ENCODE measurements around the gene DNMT3L. TPM values are rescaled to one million over a fixed set of nuclear protein-coding genes. Genes with fewer than 3 reads are reported as not detected.
A peak's percentile ranks its signal among the peaks of the same experiment; 100 is the strongest.
"Not testable (repeated sequence)": the region's sequence is repeated elsewhere in the genome, so short reads cannot be mapped to it uniquely, and the experiment has no call there.

The DNMT3L gene
- total and polyA plus RNA-seq, 4 experiments from 2014 or later, result not detected

DNA sequence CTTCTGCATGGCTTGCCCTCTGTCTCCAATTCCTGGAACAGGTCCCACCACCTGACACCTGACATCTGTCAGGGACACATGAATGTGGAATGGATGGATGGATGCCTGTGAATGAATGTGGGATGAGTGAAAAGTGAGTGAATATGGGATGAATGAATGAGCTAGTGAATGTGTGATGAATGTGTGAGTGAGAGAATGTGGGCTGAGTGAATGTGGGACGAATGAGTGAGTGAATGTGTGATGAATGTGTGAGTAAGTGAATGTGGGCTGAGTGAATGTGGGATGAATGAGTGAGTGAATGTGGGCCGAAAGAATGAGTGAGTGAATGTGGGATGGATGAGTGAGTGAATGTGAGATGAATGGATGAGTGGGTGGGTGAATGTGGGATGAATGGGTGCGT, 50.1 kb downstream of the DNMT3L start:
- H3K27ac Mint-ChIP-seq; DNase-seq; H3K4me3 Mint-ChIP-seq; H3K9me3 Mint-ChIP-seq; H3K27me3 ChIP-seq (ENCODE audit: insufficient read depth, low read length); POLR2A ChIA-PET (ENCODE audit: partially characterized antibody); H3K4me1 ChIP-seq (ENCODE audit: insufficient read depth, low read length); H3K27me3 Mint-ChIP-seq; H3K4me1 Mint-ChIP-seq; intact Hi-C loops (cut with micrococcal nuclease); CTCF ChIA-PET (ENCODE audit: partially characterized antibody); H3K4me3 ChIP-seq (ENCODE audit: low read length in 2 of 2); H3K36me3 ChIP-seq (ENCODE audit: insufficient read depth, low read length); H3K36me3 Mint-ChIP-seq; H3K9me3 ChIP-seq (ENCODE audit: control insufficient read depth in 1 of 2, low read length in 2 of 2); H3K27ac ChIP-seq (ENCODE audit: low read depth, low read length): not testable (repeated sequence)

- H3K4me1 ChIP-seq (ENCODE audit: insufficient read depth, low read length); H3K36me3 ChIP-seq (ENCODE audit: insufficient read depth, low read length); H3K27me3 Mint-ChIP-seq; H3K4me3 Mint-ChIP-seq; H3K27ac ChIP-seq (ENCODE audit: low read depth, low read length); CTCF ChIA-PET (ENCODE audit: partially characterized antibody); H3K27me3 ChIP-seq (ENCODE audit: insufficient read depth, low read length); H3K36me3 Mint-ChIP-seq; H3K4me3 ChIP-seq (ENCODE audit: low read length in 2 of 2); H3K9me3 Mint-ChIP-seq; H3K9me3 ChIP-seq (ENCODE audit: control insufficient read depth in 1 of 2, low read length in 2 of 2); DNase-seq; POLR2A ChIA-PET (ENCODE audit: partially characterized antibody); H3K4me1 Mint-ChIP-seq; intact Hi-C loops (cut with micrococcal nuclease); H3K27ac Mint-ChIP-seq: not testable (repeated sequence)
These were observed 53.6 kb downstream of the DNMT3L start for GRCh38 chr21:44207860-44208646.

GRCh38 chr21:44206698-44207676, 54.7 kb downstream of the DNMT3L start:
- H3K27ac ChIP-seq (ENCODE audit: low read depth, low read length); H3K4me3 ChIP-seq (ENCODE audit: low read length in 2 of 2); POLR2A ChIA-PET (ENCODE audit: partially characterized antibody); H3K9me3 ChIP-seq (ENCODE audit: control insufficient read depth in 1 of 2, low read length in 2 of 2); H3K9me3 Mint-ChIP-seq; H3K4me3 Mint-ChIP-seq; H3K36me3 ChIP-seq (ENCODE audit: insufficient read depth, low read length); DNase-seq; CTCF ChIA-PET (ENCODE audit: partially characterized antibody); H3K27ac Mint-ChIP-seq; H3K36me3 Mint-ChIP-seq; H3K4me1 Mint-ChIP-seq; intact Hi-C loops (cut with micrococcal nuclease); H3K4me1 ChIP-seq (ENCODE audit: insufficient read depth, low read length); H3K27me3 ChIP-seq (ENCODE audit: insufficient read depth, low read length); H3K27me3 Mint-ChIP-seq: not testable (repeated sequence)

GRCh38 chr21:44206187-44206586, 55.5 kb downstream of the DNMT3L start:
- H3K4me3 ChIP-seq (ENCODE audit: low read length in 2 of 2); H3K4me1 ChIP-seq (ENCODE audit: insufficient read depth, low read length); CTCF ChIA-PET (ENCODE audit: partially characterized antibody); H3K36me3 Mint-ChIP-seq; H3K4me3 Mint-ChIP-seq; POLR2A ChIA-PET (ENCODE audit: partially characterized antibody); H3K36me3 ChIP-seq (ENCODE audit: insufficient read depth, low read length); H3K9me3 Mint-ChIP-seq; H3K27ac Mint-ChIP-seq; H3K9me3 ChIP-seq (ENCODE audit: control insufficient read depth in 1 of 2, low read length in 2 of 2); H3K27me3 ChIP-seq (ENCODE audit: insufficient read depth, low read length); intact Hi-C loops (cut with micrococcal nuclease); H3K4me1 Mint-ChIP-seq; H3K27ac ChIP-seq (ENCODE audit: low read depth, low read length); DNase-seq; H3K27me3 Mint-ChIP-seq: not testable (repeated sequence)

DNA sequence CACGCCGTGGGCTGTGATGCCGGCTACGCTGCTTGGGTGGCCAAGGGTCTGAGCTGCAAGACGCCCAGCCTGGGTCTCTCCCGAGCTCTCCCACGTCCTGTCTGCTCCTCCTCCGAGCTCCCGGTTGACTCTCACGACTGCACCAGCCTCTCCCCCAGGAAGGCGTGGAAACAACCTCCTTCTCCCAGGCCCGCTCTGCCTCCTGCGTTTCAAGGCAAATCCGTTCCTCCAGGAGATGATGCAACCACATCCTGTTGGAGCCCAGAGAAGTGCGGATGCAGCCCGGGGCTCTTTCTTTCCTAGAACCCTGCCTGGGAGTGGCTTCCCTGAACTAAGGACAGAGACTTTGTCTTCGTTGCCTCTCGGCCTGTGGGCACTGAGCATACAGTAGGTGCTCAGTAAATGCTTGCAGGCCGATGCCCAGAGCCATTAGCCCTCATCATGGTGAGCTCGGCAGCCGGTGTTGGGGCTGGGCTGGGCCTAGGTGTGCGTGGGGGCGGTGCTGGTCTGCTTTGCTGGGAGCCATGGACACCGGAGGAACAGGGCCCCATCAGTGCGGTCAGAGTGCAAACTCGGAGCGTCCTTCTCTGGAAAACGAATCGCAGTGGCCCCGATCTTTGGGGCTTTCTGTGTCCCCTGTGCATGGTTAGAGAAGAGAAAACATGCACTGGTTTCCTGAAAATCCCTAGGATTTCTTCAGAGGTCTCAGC, 59.0 kb downstream of the DNMT3L start:
- intact Hi-C loops (cut with micrococcal nuclease); DNase-seq; H3K36me3 ChIP-seq (ENCODE audit: insufficient read depth, low read length); H3K27ac ChIP-seq (ENCODE audit: low read depth, low read length); H3K4me3 Mint-ChIP-seq; H3K4me3 ChIP-seq (ENCODE audit: low read length in 2 of 2); CTCF ChIA-PET (ENCODE audit: partially characterized antibody); H3K36me3 Mint-ChIP-seq; POLR2A ChIA-PET (ENCODE audit: partially characterized antibody); H3K27me3 Mint-ChIP-seq; H3K4me1 ChIP-seq (ENCODE audit: insufficient read depth, low read length); H3K27ac Mint-ChIP-seq; H3K27me3 ChIP-seq (ENCODE audit: insufficient read depth, low read length); H3K9me3 ChIP-seq (ENCODE audit: control insufficient read depth in 1 of 2, low read length in 2 of 2); H3K4me1 Mint-ChIP-seq; H3K9me3 Mint-ChIP-seq: not testable (repeated sequence)

GRCh38 chr21:44199997-44200396, 61.7 kb downstream of the DNMT3L start:
- H3K9me3 ChIP-seq (ENCODE audit: control insufficient read depth in 1 of 2, low read length in 2 of 2); H3K9me3 Mint-ChIP-seq; DNase-seq; H3K4me3 ChIP-seq (ENCODE audit: low read length in 2 of 2); H3K36me3 Mint-ChIP-seq; H3K4me1 Mint-ChIP-seq; H3K4me3 Mint-ChIP-seq; intact Hi-C loops (cut with micrococcal nuclease); H3K27ac ChIP-seq (ENCODE audit: low read depth, low read length); H3K27me3 ChIP-seq (ENCODE audit: insufficient read depth, low read length); H3K27me3 Mint-ChIP-seq; H3K4me1 ChIP-seq (ENCODE audit: insufficient read depth, low read length); H3K36me3 ChIP-seq (ENCODE audit: insufficient read depth, low read length); CTCF ChIA-PET (ENCODE audit: partially characterized antibody); POLR2A ChIA-PET (ENCODE audit: partially characterized antibody): not testable (repeated sequence)
- H3K27ac Mint-ChIP-seq, result peak overlapping the region in 1 of 7 donors; percentile 25

DNA sequence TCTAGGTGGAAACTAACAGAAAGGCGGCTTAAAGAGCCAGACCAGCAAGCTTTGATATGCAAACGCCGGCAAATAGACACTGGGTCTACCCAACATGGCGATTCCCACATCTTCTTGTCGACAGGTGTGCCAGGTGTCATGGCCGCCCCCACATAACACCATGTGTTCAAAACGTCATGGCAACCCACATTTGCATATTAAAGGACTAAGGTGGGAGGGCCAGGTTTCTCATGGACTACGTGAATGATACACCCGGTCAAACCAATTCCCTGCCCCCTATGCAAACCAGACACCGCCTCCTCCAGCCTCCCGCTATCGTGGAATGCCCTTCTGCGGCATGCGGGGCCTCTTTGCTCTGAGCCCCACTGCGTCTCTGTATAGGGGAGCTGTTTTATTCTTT, 62.2 kb downstream of the DNMT3L start:
- Histone ChIP-seq H3K27me3 (ENCODE audit: insufficient read depth, low read length) (no peaks in the 10 kb centered on the region), H3K36me3 (ENCODE audit: insufficient read depth, low read length) (no peaks in the 10 kb centered on the region), H3K4me1 (ENCODE audit: insufficient read depth, low read length) (no peaks in the 10 kb centered on the region), H3K9me3 (ENCODE audit: control insufficient read depth in 1 of 2, low read length in 2 of 2) (no peaks in the 10 kb centered on the region), H3K4me3 (ENCODE audit: low read length in 2 of 2) (no peak overlapping the region), H3K27ac (ENCODE audit: low read depth, low read length) (no peak overlapping the region)
- no peaks in the 10 kb centered on the region for H3K27me3 Mint-ChIP-seq
- DNase-seq, result peak in 1 of 5 donors; percentile 29
- no peaks in the 10 kb centered on the region for H3K9me3 Mint-ChIP-seq
- H3K4me3 Mint-ChIP-seq, result no peak overlapping the region
- ChIA-PET CTCF (ENCODE audit: partially characterized antibody) (no interaction called here), POLR2A (ENCODE audit: partially characterized antibody) (no interaction called here)
- H3K36me3 Mint-ChIP-seq, result no peaks in the 10 kb centered on the region
- H3K4me1 Mint-ChIP-seq, result no peaks in the 10 kb centered on the region
- intact Hi-C loops (cut with micrococcal nuclease), result no loop called here
- peak overlapping the region in 2 of 7 donors; percentile 23 to 30 for H3K27ac Mint-ChIP-seq

Data from CD4-positive, alpha-beta memory T cell (primary cell).